ENCODE data around the gene CCDC60.

GRCh38 chr12:119540476-119540875, 205.9 kb downstream of the CCDC60 start:
- no peak for TF ChIP-seq CTCF (IDR thresholded peaks at IDR 0.05 in 4 of 5, conservative IDR thresholded peaks at IDR 0.05 in 1 of 5)
- no peak for TF ChIP-seq POLR2A (IDR thresholded peaks at IDR 0.05)

Data from gastrocnemius medialis (tissue), 4 donors.